NCI-H2227 (cell line): ENCODE measurements around the gene RASGEF1C.
"Not testable (repeated sequence)": the region's sequence is repeated elsewhere in the genome, so short reads cannot be mapped to it uniquely, and the experiment has no call there.

Experiments used
- DNase-seq: peaks from one replicate; lab custom pipeline; 2025; ENCODE audit not compliant: unreplicated experiment; lab: John Stamatoyannopoulos, UW

Gene RASGEF1C

DNA sequence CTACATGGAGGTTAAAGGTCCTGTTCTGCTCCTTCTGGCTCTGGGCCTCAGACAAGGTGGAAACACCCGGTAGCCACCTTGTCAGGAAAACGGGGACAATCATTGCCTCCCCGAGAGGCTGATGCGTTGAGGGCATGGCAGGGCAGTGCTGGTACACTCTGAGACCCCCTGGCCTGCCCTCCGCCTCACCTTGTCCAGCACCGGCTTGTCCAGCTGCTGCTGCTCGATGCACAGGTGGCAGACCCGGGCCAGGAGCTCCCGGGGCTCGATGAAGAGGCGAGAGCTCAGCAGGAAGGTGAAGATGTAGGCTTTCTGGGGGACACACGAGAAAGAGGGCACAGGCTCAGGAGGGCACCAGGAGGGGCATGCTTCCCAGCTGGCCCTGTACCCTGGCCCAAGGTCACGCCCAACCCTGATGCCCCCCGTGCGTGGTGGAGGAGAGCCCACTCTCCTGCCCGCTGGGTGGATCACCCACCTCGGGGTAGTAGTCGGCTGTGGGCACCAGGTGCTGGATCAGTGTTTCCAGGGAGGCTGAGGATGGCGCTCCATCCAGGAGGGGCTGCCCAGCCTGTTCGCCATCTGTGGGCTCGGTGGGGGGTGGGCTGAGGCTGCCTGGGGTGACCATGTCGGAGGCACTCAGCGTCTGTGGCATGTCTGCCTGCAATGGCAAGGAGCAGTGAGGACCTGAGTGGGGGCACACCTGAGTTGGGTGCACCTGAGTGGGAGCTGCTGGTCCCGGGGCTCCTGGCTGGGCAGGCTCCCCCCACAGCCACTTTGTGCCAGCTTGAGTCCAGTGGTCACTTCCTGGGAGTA is 71.4 kb downstream of the RASGEF1C start:
- no peak for DNase-seq

DNA sequence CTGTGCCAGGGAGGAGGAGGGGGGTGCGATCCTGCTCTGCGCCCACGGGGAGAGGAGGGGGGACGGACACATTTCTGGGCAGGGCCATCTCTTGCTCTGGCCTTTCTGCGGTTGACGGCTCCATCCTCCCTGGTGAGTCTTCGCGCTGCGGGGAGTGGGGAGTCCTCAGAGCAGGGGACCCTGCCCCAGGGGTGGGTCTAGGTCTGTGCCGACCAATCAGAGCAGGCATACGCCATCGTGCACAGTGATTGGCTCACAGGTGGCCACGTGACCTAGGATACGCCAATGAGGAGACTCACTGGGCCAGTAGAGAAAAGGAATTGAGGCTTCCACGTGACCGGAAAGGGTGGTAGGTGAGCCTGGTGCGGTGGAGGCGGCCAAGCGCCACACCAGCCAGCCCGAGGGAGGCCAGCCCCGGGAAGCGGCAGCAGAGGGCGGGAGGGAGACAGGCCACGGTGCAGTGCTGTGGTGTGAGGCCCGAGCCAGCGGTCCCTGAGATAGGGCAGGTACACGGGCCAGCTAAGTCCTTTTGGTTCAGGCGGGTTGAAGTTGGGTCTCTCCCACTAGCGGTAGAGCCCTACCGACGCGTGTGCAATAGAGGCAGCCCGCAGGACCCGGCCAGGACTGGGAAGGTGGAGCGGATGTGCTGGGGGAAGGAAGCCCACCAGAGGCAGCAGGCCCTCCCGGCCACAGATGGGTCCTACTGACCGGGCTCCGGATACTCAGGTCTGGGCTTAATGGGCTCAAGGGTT is 72.2 kb downstream of the RASGEF1C start:
- DNase-seq: no peak

DNA sequence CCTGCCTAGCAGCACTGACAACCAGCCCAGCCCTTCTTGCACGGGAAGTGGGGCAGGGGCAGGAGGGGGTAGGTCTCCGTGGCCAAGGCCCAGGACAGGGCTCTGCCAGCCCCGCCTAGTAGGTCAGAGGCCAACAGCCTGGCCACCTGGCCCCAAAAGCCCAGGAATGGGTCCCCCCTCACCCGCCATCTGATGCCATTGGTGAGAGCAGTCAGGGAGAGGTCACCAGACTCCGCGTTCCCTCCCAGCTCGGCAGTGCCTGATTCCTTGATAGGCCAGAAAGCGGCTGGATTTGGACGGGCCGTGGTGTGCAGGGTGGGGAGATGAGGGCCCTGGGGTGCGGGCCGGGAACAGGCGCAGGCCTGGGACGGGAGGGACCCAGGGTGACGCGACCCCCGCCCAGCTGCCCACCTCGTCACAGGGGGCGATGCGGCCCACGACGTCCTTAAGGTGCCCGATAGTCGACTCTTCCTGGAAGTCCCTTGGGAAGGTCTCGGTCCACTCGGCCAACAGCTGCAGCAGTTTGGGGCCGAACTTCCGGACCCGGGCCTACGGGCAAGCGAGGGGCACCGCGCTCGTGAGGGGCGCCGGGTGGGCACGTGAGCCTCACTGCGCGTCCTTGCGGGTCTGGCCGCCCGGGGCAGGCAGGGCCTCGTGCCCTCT is 72.9 kb downstream of the RASGEF1C start:
- DNase-seq: no peak

GRCh38 chr5:180135128-180135955 is 73.7 kb downstream of the RASGEF1C start:
- no peak for DNase-seq

DNA sequence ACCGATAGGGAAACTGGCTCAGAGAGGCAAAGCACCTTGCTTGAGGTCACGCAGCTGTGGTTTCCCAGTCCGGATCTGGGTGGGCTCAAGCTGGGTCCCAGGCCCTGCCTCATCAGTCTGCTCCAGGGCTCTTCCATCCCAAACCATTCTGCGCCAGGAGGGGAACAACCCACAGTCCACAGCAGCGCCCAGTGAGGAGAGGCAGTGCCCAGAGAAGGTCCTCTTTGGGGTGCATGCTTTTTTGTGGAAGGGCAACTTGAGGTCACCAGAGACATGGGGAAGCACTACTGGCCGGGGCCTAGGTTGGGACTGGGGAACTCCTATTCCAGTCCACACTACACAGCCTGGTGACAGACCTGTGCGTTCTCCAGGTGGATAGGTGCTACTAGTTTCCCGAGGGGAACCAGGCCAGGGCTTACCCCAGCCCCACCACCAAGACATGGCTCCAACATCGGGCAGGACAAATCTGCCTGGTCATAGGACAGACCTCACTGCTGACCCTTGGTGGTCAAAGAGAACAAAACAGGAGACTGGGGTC is 75.0 kb downstream of the RASGEF1C start:
- no peak for DNase-seq

GRCh38 chr5:180133551-180133950 is 75.5 kb downstream of the RASGEF1C start:
- DNase-seq: no peak

- DNase-seq: no peak
These were observed 76.0 kb downstream of the RASGEF1C start for GRCh38 chr5:180133060-180133459.

- no peak for DNase-seq
These were observed 77.9 kb downstream of the RASGEF1C start for GRCh38 chr5:180130876-180131740.

DNA sequence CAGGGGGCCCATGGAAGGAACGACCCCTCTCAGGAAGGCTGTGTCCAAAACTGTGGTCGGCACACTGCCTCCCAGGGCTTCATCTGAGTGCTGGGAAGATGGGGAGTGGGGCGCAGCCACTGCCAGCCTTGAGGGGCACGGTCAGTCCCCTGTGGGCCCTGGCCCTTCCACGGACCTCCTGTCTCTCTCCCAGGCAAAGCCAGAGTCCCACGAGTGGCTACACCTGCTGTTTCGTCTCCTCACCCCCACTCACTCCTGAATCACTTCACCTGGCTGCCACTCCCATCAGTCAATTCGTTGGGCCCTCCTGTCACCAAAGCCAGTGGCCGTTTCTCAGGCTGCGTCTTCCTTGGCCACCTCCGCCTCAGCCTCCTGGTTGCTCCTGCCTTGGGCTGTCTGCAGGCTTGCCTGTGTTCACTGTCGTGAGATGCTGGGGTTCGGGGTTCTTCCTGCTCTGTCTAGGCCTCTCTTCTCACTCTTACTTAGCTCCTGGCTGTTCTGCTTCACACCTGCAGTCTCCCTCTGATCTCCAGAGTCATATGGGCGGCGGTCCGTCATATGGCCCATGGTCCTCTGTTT is 78.6 kb downstream of the RASGEF1C start:
- DNase-seq: no peak

GRCh38 chr5:180129291-180130190 is 79.5 kb downstream of the RASGEF1C start:
- DNase-seq: no peak

DNA sequence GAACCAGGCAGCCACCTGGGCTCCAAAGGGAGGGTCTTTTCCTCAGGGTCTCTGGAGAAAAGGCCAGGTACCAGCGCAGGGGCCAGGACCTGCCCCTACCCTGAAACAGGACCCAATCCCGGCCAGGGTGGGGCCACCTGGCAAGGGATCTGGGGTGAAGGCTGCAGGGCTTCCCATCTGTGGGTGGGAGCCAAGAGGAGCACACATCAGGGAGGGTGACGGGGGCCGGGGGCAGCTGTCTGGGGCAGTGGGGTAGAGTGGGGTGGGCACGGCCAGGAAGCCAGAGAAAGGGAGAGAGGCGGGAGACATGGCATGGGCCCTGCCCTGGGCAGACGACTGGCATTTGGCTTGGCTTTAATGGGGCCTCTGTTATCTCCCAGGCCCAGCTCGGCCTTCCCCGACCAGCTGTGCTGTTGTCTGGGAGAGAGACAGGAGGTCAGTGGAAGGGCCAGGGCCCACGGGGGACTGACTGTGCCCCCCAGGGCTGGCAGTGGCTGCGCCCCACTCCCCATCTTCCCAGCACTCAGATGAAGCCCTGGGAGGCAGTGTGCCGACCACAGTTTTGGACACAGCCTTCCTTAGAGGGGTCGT is 80.2 kb downstream of the RASGEF1C start:
- DNase-seq: no peak

- no peak for DNase-seq
These were observed 81.0 kb downstream of the RASGEF1C start for GRCh38 chr5:180127682-180128670.

DNA sequence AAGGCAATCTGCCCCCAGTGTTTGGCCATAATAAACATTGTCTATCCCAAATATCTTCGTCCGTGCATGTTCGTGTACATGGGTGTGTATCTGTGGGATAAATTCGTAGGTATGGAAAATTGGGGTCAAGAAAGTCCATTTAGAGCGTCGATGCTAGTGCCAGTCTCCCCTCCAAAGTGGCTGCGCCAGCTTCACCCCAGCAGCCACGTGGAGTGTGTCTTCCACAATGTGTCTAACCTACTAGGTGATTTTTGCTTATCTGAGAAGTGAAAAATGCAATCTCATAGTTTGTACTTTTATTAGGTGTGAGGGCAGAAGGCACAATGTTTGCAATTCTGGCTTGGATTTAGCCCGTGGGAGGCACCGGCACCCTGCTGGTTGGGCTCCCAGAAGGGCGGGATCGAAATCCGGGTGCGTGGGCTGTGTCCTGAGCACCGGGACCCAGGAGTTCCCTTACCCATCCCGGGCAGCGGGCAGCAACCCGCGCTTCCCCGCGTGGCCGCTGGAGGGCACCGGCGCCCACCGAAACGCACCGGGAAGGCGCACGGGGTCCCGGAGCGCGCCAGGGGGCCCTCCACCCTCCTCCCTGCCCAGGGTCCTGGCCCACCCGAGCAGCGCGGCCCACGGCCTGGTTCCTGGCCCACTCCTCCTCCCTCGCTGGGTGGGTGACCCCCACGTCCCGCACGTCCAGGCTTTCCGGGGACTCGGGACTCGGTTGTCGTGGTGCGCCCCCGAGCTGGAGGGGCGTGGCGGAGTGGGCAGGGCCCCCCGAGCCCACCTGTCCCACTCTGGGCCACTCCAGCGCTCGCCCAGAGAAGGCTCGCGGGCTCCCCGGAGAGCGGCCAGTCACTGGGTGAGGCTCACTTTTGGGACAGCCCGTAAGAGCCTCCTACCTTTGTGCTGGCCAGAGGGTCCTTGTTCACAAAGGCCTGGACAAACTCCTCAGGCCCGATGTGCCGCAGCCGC is 82.0 kb downstream of the RASGEF1C start:
- peak; percentile 20 for DNase-seq

DNA sequence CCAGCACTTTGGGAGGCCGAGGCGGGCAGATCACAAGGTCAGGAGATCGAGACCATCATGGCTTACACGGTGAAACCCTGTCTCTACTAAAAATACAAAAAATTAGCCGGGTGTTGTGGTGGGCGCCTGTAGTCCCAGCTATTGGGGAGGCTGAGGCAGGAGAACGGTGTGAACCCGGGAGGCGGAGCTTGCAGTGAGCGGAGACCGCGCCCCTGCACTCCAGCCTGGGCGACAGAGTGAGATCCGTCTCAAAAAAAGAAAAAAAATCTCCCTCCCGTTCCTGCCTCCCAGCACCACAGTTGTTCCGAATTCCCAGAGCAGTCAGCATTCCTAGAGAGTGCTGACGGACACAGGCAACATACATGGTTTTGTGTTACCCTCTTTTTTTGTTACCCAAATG is 82.9 kb downstream of the RASGEF1C start:
- not testable (repeated sequence) for DNase-seq

GRCh38 chr5:180124662-180125061 is 84.3 kb downstream of the RASGEF1C start:
- DNase-seq: not testable (repeated sequence)

GRCh38 chr5:180122875-180123274 is 86.1 kb downstream of the RASGEF1C start:
- no peak for DNase-seq
